Measurements from ENCODE around the gene GPER1. TPM values are rescaled to one million over a fixed set of nuclear protein-coding genes. Genes with fewer than 3 reads are reported as not detected.

The GPER1 gene
- total RNA-seq, 1 donor from 2014 or later: 1.1 TPM

Other genes starting within 250 kb of the GPER1 start
- 16.2 TPM for gene GET4, start 211.6 kb upstream of the GPER1 start, total RNA-seq
- gene ADAP1, start 133.4 kb upstream of the GPER1 start, total RNA-seq: 32.0 TPM
- gene COX19, start 112.6 kb upstream of the GPER1 start, total RNA-seq: 16.4 TPM
- not detected for gene CYP2W1, start 104.9 kb upstream of the GPER1 start, total RNA-seq
- 6.7 TPM for gene GPR146, start 43.6 kb upstream of the GPER1 start, total RNA-seq
- 14.7 TPM for gene ZFAND2A, start 72.1 kb downstream of the GPER1 start, total RNA-seq
- gene UNCX, start 144.8 kb downstream of the GPER1 start, total RNA-seq: not detected

All from occipital lobe (tissue), 1 donor.